Measurements from ENCODE around the gene GNMT.

The GNMT gene

GRCh38 chr6:42967228-42967627 lies 6.7 kb downstream of the GNMT start:
- in situ Hi-C loops (cut with MboI; ENCODE audit: low sequenced_read_pairs, unreplicated experiment) = no loop called here

GRCh38 chr6:42968126-42968701 lies 7.7 kb downstream of the GNMT start:
- in situ Hi-C loops (cut with MboI; ENCODE audit: low sequenced_read_pairs, unreplicated experiment) = no loop called here
- no peak for TF ChIP-seq CTCF (IDR thresholded peaks at IDR 0.05; ENCODE audit: borderline replicate concordance, control extremely low read depth, extremely low read depth, insufficient read depth, missing control alignments)
- DNase-seq (ENCODE audit: low spot score) = no peak

More at GRCh38 chr6:42967228-42967627, 6.7 kb downstream of the GNMT start:
- no peak for TF ChIP-seq CTCF (IDR thresholded peaks at IDR 0.05; ENCODE audit: borderline replicate concordance, control extremely low read depth, extremely low read depth, insufficient read depth, missing control alignments)
- no peak for DNase-seq (ENCODE audit: low spot score)

GRCh38 chr6:42968783-42969182 lies 8.2 kb downstream of the GNMT start:
- DNase-seq (ENCODE audit: low spot score) = no peak
- in situ Hi-C loops (cut with MboI; ENCODE audit: low sequenced_read_pairs, unreplicated experiment) = no loop called here
- TF ChIP-seq CTCF (IDR thresholded peaks at IDR 0.05; ENCODE audit: borderline replicate concordance, control extremely low read depth, extremely low read depth, insufficient read depth, missing control alignments) = no peak

DNA sequence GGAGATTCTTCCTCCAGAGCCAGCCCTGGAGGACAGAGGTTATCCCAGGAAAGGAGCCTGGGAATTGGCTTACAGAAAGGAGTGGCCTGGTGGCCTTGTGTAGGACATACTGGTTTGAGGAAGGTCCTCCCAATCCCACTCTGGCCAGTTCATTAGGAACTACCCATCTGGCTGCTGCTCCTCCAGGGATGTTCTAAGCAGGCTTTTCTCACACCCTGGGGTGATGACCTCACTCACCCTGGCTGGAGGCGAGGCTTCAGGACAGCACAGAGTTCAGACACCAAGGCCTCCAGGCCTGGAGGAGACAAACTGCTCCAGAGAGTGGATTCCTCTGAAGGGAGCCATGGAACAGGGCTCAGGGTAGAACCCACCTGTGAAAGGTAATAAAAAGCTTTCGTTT lies 8.9 kb downstream of the GNMT start:
- in situ Hi-C loops (cut with MboI; ENCODE audit: low sequenced_read_pairs, unreplicated experiment) = no loop called here
- TF ChIP-seq CTCF (IDR thresholded peaks at IDR 0.05; ENCODE audit: borderline replicate concordance, control extremely low read depth, extremely low read depth, insufficient read depth, missing control alignments) = no peak

DNA sequence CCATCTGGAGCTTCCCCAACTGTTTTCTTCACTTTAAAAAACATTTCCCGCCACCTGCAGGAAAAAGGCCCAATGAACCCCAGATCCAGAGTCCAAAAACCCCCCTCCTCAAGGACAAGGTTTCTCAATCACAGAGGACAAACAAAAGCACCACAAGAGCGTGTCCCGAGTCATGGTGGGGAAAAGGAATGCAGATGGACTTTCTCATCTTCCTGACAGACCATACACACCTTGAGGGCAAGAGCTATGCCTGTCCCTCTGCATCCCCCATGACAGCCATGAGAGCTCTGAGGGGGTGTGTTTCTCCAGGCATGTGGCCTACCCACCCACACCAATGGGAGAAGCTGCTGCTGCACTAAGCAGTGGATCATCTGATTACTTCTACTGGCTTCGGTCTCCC lies 9.4 kb downstream of the GNMT start:
- DNase-seq (ENCODE audit: low spot score) = no peak

More for the DNA sequence above, 8.9 kb downstream of the GNMT start:
- DNase-seq (ENCODE audit: low spot score) = no peak

GRCh38 chr6:42970871-42971612 lies 10.5 kb downstream of the GNMT start:
- TF ChIP-seq CTCF (IDR thresholded peaks at IDR 0.05; ENCODE audit: borderline replicate concordance, control extremely low read depth, extremely low read depth, insufficient read depth, missing control alignments) = no peak
- in situ Hi-C loops (cut with MboI; ENCODE audit: low sequenced_read_pairs, unreplicated experiment) = no loop called here
- no peak for DNase-seq (ENCODE audit: low spot score)

More for the DNA sequence above, 9.4 kb downstream of the GNMT start:
- TF ChIP-seq CTCF (IDR thresholded peaks at IDR 0.05; ENCODE audit: borderline replicate concordance, control extremely low read depth, extremely low read depth, insufficient read depth, missing control alignments) = no peak
- in situ Hi-C loops (cut with MboI; ENCODE audit: low sequenced_read_pairs, unreplicated experiment) = no loop called here

Data from GM13976 (cell line).